Measurements from ENCODE around the gene UBALD1. TPM values are rescaled to one million over a fixed set of nuclear protein-coding genes. Genes with fewer than 3 reads are reported as not detected.

Gene UBALD1
- total and polyA plus RNA-seq, 2 donors (not counting 1 experiment from before 2014, with no cell fraction given): 25.6 to 31.7 TPM

- TF ChIP-seq CTCF (IDR thresholded peaks at IDR 0.05): no peak
- TF ChIP-seq EZH2 (IDR thresholded peaks at IDR 0.05; ENCODE audit: borderline replicate concordance, insufficient read depth, low read depth, low read length, poor library complexity, severe bottlenecking): no peak
- H3K27ac Mint-ChIP-seq: no peak overlapping the region
- peaks cover 9% of the 10 kb centered on the region for H3K4me1 Mint-ChIP-seq
- H3K4me3 ChIP-seq (ENCODE audit: control extremely low read depth in 1 of 5, extremely low read depth in 1 of 5, insufficient read depth in 1 of 5, low read depth in 2 of 5, low read length in 4 of 5): no peak overlapping the region
- H2AFZ ChIP-seq (ENCODE audit: insufficient read depth, low read depth, low read length, poor library complexity, severe bottlenecking): no peak overlapping the region
- ChIA-PET CTCF (interaction anchor here (0.5 kb wide), 1 partner anchor 19 kb away, joined by 4 read pairs; no protein-coding TSS in a partner anchor), POLR2A (interaction anchor here (0.6 kb wide), 1 partner anchor 71 kb away, joined by 10 read pairs; the partner anchor contains the start of gene CDIP1)
- no peak overlapping the region for H3K4me3 Mint-ChIP-seq
- H3K79me2 ChIP-seq (ENCODE audit: control insufficient read depth, insufficient read depth, low read length): peaks cover 33% of the 10 kb centered on the region
- no peak for DNase-seq
- 94% methylated on average over 36 of the region's 45 CpGs for WGBS (ENCODE audit: insufficient coverage)
- peaks cover 0 to 7% of the 10 kb centered on the region in 2 experiments for H3K36me3 ChIP-seq (replicated peaks in 1 of 2; ENCODE audit: control extremely low read depth in 1 of 2, control insufficient read depth in 1 of 2, extremely low read depth in 1 of 2, insufficient read depth in 2 of 2, low read length in 1 of 2)
- intact Hi-C loops (cut with micrococcal nuclease): loop anchor here (10.0 kb wide), 2 partner anchors 495 to 1345 kb away; partner anchors contain the start of gene ADCY9
- H3K27ac ChIP-seq (ENCODE audit: low read length in 2 of 2): no peak overlapping the region
- H4K20me1 ChIP-seq (ENCODE audit: control insufficient read depth, insufficient read depth, low read length, poor library complexity, severe bottlenecking): peaks cover 50% of the 10 kb centered on the region
- no peaks in the 10 kb centered on the region for H3K27me3 ChIP-seq (replicated peaks in 1 of 4; ENCODE audit: control extremely low read depth in 1 of 4, control insufficient read depth in 3 of 4, insufficient read depth in 4 of 4, low read length in 3 of 4)
- H3K4me2 ChIP-seq (replicated peaks; ENCODE audit: low read depth, low read length, poor library complexity, severe bottlenecking): no peak overlapping the region
- ATAC-seq (ENCODE audit: low read depth): no peak
- peaks cover 12 to 17% of the 10 kb centered on the region in 2 donors for H3K4me1 ChIP-seq (ENCODE audit: control insufficient read depth in 2 of 2, insufficient read depth in 2 of 2, low read length in 2 of 2)
- H3K9me3 ChIP-seq (ENCODE audit: control extremely low read depth in 1 of 3, control insufficient read depth in 2 of 3, insufficient read depth in 1 of 3, low read length in 2 of 3): no peaks in the 10 kb centered on the region
- H3K9ac ChIP-seq (ENCODE audit: low read length): no peak overlapping the region
- H3K27me3 Mint-ChIP-seq: no peaks in the 10 kb centered on the region
- H3K9me3 Mint-ChIP-seq (ENCODE audit: insufficient read depth): no peaks in the 10 kb centered on the region
Observed at GRCh38 chr16:4609200-4610010, 5.3 kb downstream of the UBALD1 start.

GRCh38 chr16:4608704-4608980, 6.0 kb downstream of the UBALD1 start:
- no peak overlapping the region for H3K4me2 ChIP-seq (replicated peaks; ENCODE audit: low read depth, low read length, poor library complexity, severe bottlenecking)
- ChIA-PET POLR2A (no interaction called here), CTCF (interaction anchor here (0.5 kb wide), 1 partner anchor 20 kb away, joined by 4 read pairs; no protein-coding TSS in a partner anchor)
- DNase-seq (no peak), ATAC-seq (ENCODE audit: low read depth) (no peak)
- H4K20me1 ChIP-seq (ENCODE audit: control insufficient read depth, insufficient read depth, low read length, poor library complexity, severe bottlenecking): peaks cover 45% of the 10 kb centered on the region
- no peak overlapping the region for H3K4me3 ChIP-seq (ENCODE audit: control extremely low read depth in 1 of 5, extremely low read depth in 1 of 5, insufficient read depth in 1 of 5, low read depth in 2 of 5, low read length in 4 of 5)
- Mint-ChIP-seq H3K4me1 (peaks cover 6% of the 10 kb centered on the region), H3K27ac (no peak overlapping the region), H3K9me3 (ENCODE audit: insufficient read depth) (no peaks in the 10 kb centered on the region), H3K27me3 (no peaks in the 10 kb centered on the region), H3K4me3 (no peak overlapping the region)
- intact Hi-C loops (cut with micrococcal nuclease): no loop called here
- H3K4me1 ChIP-seq (ENCODE audit: control insufficient read depth in 2 of 2, insufficient read depth in 2 of 2, low read length in 2 of 2): peaks cover 9 to 14% of the 10 kb centered on the region in 2 donors
- no peak overlapping the region for H3K27ac ChIP-seq (ENCODE audit: low read length in 2 of 2)
- H3K27me3 ChIP-seq (replicated peaks in 1 of 4; ENCODE audit: control extremely low read depth in 1 of 4, control insufficient read depth in 3 of 4, insufficient read depth in 4 of 4, low read length in 3 of 4): no peaks in the 10 kb centered on the region
- 81% methylated on average over 7 of the region's 8 CpGs for WGBS (ENCODE audit: insufficient coverage)
- no peaks in the 10 kb centered on the region for H3K9me3 ChIP-seq (ENCODE audit: control extremely low read depth in 1 of 3, control insufficient read depth in 2 of 3, insufficient read depth in 1 of 3, low read length in 2 of 3)
- peaks cover 0 to 7% of the 10 kb centered on the region in 2 experiments for H3K36me3 ChIP-seq (replicated peaks in 1 of 2; ENCODE audit: control extremely low read depth in 1 of 2, control insufficient read depth in 1 of 2, extremely low read depth in 1 of 2, insufficient read depth in 2 of 2, low read length in 1 of 2)
- TF ChIP-seq EZH2 (IDR thresholded peaks at IDR 0.05; ENCODE audit: borderline replicate concordance, insufficient read depth, low read depth, low read length, poor library complexity, severe bottlenecking) (no peak), CTCF (IDR thresholded peaks at IDR 0.05) (no peak)
- no peak overlapping the region for H2AFZ ChIP-seq (ENCODE audit: insufficient read depth, low read depth, low read length, poor library complexity, severe bottlenecking)
- H3K79me2 ChIP-seq (ENCODE audit: control insufficient read depth, insufficient read depth, low read length): peaks cover 26% of the 10 kb centered on the region
- no peak overlapping the region for H3K9ac ChIP-seq (ENCODE audit: low read length)
